GM21576 (cell line): ENCODE results near the gene SND1.

Experiments
- ATAC-seq: cut with Tn5 transposase; IDR thresholded peaks from one replicate; pipeline ENCODE4 v1.9.1; 2021; ENCODE audit warnings: mild to moderate bottlenecking, moderate library complexity; ENCODE audit not compliant: unreplicated experiment

The SND1 gene

GRCh38 chr7:127798023-127798422 lies 146.0 kb downstream of the SND1 start:
- no peak for ATAC-seq

DNA sequence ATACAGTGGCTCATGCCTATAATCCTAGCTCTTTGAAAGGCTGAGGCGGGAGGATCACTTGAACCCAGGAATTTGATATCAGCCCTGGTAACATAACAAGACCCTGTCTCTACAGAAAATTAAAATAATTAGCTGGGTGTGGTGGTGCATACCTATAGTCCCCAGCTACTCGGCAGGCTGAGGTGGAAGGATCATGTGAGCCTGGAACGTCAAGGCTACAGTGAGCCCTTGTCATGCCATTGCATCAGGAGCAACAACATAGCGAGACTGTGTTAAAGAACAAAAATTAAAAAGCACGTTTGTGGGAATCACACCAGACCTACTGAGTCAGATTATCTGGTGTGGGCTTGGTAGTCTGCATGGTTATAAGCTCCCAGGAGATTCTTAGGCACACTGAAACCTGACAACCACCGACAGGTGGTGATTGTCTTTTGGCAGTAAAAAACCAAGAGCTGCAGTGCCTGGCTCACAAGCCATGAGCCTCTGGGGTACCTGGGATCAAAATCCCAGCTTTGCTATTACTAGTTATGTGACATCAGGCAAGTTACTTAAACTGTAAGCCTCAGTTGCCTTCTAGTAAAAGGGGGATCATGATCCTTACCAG lies 146.9 kb downstream of the SND1 start:
- no peak for ATAC-seq

GRCh38 chr7:127799535-127800305 lies 147.7 kb downstream of the SND1 start:
- ATAC-seq: no peak

GRCh38 chr7:127802845-127803244 lies 150.9 kb downstream of the SND1 start:
- ATAC-seq: no peak

GRCh38 chr7:127803626-127804025 lies 151.6 kb downstream of the SND1 start:
- no peak for ATAC-seq

DNA sequence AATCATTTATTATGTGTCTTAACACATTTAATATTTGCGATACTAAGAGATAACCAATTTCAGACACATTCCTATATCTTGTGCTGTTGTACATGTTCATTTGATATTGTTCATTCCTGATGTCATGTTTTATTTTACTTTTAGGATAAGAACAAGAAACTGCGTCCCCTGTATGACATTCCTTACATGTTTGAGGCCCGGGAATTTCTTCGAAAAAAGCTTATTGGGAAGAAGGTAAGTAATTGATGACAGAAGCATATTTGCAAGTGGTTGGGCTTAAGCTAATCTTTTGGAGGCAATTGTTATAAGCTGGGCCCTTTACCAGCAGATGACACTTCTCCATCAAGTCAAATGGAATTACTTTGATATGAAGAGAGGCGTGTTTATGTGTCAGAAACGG lies 155.3 kb downstream of the SND1 start:
- ATAC-seq: no peak

- ATAC-seq: no peak
These were observed 155.8 kb downstream of the SND1 start for GRCh38 chr7:127807829-127808228.

GRCh38 chr7:127809261-127809702 lies 157.3 kb downstream of the SND1 start:
- ATAC-seq: no peak

- no peak for ATAC-seq
These were observed 158.1 kb downstream of the SND1 start for GRCh38 chr7:127810113-127810512.

- no peak for ATAC-seq
These were observed 159.0 kb downstream of the SND1 start for GRCh38 chr7:127810696-127811660.

- no peak for ATAC-seq
These were observed 160.5 kb downstream of the SND1 start for GRCh38 chr7:127812540-127812939.

GRCh38 chr7:127813991-127814541 lies 162.1 kb downstream of the SND1 start:
- no peak for ATAC-seq

GRCh38 chr7:127815631-127816145 lies 163.7 kb downstream of the SND1 start:
- ATAC-seq: no peak

DNA sequence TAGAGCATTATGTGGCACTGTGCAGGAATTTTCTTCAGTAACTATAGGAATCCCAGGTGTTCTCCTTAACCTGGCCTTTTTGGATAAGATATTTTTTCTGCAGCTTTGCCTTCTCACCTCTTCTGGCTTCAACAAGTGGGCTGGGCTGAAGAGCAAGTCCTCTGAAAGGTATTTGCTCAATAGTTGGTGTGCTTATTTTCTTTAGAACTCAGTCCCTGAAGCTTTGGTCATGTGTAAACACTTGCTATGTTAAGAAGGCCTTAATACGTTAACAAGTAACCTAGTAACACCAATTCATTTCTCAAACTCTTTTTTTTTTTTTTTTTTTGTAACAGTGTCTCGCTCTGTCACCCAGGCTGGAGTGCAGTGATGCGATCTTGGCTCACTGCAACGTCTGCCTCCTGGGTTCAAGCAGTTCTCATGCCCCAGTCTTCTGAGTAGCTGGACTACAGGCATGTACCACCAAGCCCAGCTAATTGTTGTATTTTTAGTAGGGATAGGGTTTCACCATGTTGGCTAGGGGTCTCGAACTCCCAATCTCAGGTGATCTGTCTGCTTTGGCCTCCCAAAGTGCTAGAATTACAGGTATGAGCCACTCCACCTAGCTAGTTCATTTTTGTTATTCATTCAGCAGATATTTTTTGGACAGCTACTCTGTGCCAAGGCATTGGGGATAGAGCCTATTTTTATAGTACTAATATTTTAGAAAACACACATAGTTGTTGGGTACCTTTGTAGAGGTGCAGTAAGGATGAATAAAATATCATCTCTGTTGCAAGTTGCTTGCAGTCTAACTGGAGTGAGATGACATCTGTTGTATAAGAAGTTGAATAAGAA lies 164.6 kb downstream of the SND1 start:
- no peak for ATAC-seq

DNA sequence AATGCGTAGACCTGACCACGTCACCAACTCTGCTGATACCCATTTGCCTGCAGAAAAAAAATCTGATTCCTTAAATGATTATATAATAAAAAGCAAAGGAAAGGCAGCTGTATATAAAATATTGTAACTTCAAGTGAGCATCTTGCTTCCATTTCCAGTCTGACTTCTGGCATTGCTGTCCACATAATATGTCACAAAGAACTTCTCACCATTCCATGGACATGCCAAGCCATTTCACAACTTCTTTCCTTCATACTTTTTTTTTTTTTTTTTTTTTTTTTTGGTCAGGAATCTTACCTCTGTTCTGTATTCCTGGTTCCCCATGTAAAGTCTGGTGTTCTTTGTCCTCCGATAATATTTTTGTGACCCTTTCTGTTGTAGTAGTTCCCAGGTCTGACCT lies 165.5 kb downstream of the SND1 start:
- no peak for ATAC-seq

DNA sequence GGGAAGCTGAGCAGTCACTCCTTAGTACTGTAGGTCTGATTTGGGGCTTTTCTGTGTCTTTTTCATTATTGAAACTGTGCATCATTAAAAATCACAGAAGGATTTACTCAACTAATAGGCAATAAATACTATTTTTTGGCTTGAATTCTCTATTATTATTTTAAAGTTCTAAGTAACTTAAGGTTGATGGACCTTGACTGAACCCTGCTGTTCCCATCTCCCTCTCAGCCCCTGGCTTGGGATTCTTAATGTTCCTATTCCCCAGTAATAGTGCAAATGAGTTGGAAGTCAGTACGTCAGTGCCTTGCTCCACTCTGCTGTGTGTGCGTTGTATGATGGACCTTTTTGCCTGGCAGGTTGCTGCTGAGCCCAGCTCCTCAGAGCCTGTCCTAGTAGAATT lies 166.3 kb downstream of the SND1 start:
- ATAC-seq: no peak

DNA sequence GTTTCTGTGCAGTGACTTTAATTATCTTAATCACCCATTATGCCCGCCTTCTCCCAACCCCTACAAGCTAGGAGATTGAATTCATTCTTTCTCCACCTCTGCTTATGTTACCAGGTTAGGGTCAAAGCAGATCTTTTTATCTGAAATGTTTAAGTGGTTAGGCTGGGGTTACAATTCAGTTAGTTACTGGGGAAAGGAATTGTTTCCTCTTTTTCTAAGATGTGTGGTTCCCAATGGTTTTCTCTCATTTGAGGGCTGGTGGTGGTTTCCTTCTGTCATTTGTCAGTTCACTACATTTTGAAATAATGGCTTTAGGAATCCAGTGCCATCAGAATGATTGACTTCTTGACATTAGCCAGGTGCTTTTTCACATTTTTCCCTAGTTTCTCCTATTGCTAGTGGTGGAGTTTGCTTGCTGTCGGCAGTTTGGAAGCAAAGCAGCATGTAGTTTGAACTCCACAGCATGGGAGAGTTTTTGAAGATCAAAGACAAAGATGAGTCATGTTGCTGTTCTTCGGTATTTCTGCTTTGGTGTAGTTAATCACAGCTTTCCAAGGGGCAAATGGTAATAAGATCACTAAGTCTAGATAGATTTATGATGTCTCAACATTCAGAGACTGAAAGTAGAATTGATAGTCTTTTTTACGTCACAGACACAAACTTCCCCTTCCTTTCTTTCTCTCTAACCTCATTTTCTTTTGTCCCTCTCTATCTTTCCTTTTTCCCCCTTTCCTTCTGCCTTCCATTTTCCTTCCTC lies 168.2 kb downstream of the SND1 start:
- no peak for ATAC-seq

DNA sequence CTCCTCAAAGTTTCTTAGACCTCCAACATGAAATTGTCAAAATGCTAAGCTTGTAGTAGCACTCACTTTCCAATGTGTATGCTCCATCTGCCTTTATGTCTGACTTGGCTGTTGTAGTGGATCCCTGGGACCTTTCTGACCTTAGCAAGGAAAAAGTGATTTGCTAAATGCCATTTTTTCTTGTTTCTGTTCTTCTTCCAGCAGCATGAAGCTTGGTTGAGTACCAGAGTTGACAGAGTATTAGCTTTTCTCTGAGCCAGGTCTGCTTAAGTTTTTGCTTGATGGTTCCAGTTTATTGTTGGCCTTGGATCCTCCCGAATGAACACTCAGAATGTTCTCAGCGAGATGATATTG lies 168.7 kb downstream of the SND1 start:
- ATAC-seq: no peak

DNA sequence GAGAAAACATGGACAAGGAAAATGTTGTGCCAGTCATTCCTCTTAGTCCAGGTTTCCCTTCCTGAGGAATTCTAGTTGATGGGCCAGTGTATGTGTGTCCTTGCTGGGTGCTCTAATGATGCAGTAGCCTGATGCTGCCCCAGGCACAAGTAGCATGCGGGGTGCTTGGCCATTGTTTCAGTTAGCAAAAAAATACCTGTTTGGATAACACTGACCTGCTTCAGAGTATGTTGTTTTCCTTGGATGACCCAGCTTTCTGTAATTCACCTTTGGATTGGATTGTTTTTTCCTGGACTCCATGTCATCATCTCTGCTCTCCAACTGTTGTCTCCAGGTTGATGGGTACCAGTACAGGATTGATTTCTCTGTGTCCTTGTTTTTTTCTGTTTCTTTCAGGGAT lies 169.2 kb downstream of the SND1 start:
- ATAC-seq: no peak
